ENCODE measurements around the gene KDM3B.

Gene KDM3B

GRCh38 chr5:138448481-138449398 lies 96.3 kb downstream of the KDM3B start:
- DNase-seq: peak in 21 of 58 donors; percentile 14 to 75 (median 40)

DNA sequence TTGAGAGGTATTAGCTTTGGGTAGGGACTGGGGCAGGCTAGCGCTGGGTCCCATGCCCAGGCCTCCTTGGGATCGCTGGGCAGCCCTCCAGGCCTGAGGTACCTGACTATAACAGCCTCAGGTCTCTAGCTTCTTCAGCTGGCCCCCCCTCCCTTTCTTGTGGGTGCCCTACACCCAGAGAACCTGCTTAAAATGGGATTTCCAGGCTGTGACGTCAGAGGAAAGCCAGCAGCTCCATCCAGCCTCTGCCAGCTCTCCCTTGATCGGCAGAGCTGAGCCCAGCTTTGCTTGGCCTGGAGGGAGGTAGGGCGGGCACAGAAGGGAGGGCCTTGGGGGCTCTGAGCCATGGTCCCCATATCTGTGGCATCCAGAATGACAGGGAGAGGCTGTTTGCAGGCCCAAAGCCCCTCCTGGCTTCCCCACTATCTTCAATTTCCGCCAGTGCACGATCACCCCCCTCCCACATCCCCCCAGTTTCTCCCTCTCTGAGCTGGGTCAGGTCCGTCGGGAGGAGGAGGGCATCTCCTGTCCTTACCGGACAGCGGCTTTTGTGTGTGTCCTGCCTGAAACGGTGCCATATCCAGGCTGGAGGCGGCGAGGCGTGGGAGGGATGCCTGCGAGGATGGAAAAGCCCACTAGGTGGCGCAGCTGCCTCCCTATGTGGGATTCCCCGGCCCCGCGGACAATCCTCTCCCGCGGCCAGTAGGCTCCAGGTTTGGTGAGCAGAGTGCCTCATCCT lies 97.2 kb downstream of the KDM3B start:
- DNase-seq: peak in 56 of 58 donors; percentile 47 to 91 (median 72)

GRCh38 chr5:138450971-138451370 lies 98.5 kb downstream of the KDM3B start:
- no peak for DNase-seq

DNA sequence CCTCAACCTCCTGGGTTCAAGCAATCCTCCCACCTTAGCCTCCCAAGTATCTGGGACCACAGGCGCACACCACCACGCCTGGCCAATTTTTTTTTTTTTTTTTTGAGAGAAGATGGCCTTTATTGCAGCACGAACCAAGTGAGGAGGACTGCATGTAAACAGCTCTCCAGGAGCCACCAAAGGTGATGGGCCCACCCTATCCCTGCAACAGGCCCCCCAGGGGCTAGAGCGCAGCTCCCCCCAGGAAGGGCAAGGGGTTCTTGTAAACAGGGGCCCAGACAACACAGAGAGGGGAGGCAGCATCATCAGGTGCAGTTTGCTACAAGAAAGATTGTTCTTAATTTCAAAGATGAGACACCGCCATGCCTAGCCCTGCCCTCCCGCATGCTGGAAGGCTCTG lies 100.2 kb downstream of the KDM3B start:
- DNase-seq: no peak

GRCh38 chr5:138453590-138453989 lies 101.1 kb downstream of the KDM3B start:
- no peak for DNase-seq

- DNase-seq: no peak
Measured at GRCh38 chr5:138454121-138454520, 101.6 kb downstream of the KDM3B start.

- peak in 19 of 58 donors; percentile 14 to 78 (median 36) for DNase-seq
Measured at GRCh38 chr5:138455232-138455930, 102.9 kb downstream of the KDM3B start.

DNA sequence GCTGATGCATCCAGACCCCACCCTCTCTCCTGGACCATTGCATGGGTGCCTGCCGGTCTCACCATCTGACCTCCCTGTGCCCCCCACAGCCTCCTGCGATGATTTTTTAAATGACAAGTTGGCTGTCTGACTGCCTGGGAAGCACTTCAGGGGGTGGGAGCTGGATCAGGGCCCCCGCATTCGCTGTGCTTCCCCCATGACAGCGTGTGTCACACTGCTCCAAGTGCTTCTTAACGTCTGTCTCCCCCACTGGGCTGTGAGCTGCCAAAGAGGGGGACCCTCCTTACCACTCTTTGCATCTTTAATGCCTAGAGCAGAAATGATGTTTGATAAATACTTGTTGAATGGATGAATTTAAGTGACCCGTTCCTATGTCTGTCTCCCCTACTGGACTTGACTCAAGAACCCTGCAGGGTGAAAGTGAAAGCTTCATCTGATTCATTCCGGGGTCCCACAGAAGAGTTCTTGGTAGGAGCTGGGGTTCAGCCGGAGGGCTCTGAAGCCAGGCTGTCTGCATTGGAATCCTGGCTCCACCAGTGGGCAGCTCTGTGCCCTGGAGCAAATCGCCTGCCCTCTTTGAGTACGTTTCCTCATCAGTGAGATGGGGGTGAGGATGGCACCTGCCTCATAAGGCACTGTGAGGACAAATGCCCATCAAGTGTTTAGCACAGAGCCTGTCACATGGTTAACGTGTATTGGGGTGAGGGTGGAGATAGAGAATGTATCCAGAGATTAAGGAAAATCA lies 105.2 kb downstream of the KDM3B start:
- peak in 1 of 58 donors; percentile 26 for DNase-seq

DNA sequence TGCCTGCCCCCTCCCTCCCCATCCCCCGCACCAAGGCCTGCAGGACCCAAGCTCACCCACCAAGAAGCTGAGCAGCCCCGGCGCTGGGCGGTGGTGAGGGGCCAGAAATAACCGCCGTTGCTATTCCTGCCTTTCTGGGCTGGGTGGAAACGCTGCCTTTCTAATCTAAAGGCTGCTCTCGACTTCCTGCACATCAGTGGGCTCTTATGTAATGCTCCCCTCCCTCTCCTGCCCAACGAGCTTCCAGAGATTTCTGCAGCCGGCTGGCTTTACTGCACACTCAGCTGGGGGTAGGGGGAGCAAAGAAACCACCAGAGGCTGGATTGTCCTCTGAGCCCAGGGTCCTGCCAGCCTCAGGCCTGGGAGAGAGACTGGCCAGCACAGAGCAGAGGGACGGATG lies 105.9 kb downstream of the KDM3B start:
- DNase-seq: peak in 30 of 58 donors; percentile 20 to 70 (median 46)

- DNase-seq: no peak
Measured at GRCh38 chr5:138458856-138459255, 106.4 kb downstream of the KDM3B start.

DNA sequence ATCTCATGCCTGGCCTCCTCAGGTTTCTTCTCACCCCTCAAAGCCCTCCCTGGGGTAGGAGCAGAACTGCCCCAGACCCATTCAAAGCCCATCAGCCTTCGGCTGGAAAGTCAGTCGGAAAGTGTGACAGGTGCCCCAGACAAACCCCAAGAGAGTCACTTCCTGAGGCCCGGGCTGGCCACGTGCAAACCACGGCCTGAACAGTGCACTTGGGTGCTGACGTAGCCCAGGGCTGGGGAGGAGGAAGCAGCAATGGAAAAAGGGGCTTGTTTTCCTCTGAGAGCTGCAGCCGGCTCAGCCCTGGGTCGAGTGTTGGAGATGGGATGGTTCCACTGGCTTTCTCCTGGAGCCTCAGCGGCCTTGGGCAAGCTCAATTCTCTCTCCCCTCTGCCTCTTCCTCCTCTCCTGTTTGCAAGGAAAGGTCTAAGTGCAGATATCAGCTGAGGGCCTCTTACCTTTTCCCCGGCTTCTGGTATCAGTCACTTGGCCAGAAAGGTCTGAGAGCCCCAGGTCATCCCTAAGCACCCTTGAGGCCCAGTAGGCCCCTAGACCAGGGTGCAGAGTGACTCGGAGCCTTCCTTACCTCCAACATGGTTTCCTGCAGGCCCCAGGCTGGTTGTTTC lies 106.9 kb downstream of the KDM3B start:
- DNase-seq: peak in 15 of 58 donors; percentile 8 to 63 (median 32)

DNA sequence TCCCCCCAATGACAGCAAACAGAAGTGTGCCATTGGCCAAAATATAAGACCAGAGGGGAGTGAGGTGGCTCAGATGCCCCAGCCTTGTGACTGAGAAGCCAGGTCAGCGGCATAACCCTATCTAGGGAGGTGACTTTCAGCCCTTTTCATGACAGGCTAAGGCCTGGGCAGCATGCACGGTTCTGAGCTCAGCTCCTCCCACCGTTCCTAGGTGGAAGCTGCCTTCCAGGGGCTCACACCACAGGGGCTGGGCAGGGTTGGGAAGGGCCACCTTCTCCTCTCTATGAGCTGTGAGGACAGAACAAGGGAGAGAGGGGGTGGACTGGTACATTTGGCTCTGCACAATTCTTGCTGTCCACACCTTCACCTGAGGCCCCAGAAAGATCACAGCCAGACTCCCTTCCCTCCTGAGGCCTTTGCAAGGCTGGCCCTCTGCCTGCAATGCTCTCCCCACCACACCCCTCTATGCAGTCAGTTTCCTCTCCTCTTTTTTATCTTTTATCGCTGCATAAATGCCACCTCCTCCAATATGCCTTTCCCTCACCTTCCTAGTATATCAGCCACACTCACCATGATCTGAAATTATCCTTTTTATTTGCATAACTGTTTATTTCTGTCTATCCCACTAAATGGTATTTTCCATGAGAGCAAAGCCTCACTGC lies 107.7 kb downstream of the KDM3B start:
- no peak for DNase-seq

- peak in 5 of 58 donors; percentile 18 to 43 (median 34) for DNase-seq
Measured at GRCh38 chr5:138461343-138462125, 109.0 kb downstream of the KDM3B start.

GRCh38 chr5:138463419-138464007 lies 111.0 kb downstream of the KDM3B start:
- no peak for DNase-seq

DNA sequence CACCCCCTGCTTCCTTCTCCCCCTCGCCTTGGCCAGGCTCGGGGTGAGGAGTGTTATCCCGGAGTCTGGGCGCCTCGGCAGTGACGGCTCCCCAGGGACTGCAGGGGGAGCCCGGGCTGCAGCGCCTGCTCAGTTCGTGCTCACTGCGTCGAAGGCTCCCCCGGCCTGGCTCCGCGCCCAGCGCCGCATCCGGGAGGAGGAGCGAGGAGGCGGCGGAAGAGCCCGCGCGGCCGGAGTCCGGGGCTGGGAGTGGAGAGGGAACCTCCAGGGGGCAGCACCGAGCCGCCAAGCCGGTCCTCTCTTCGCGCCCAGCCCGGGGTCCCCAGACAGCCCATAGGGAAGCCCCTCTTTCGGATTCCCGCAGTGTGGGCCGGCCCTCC lies 111.5 kb downstream of the KDM3B start:
- DNase-seq: peak in 57 of 58 donors; percentile 61 to 95 (median 89)

GRCh38 chr5:138464388-138465260 lies 112.1 kb downstream of the KDM3B start:
- peak; percentile 89 to 100 (median 98) for DNase-seq
